T-helper 1 cell (primary cell): ENCODE measurements around the gene BRD8.
"Not testable (repeated sequence)": the region's sequence is repeated elsewhere in the genome, so short reads cannot be mapped to it uniquely, and the experiment has no call there.

Experiments
- DNase-seq, 5 donors: peaks; one replicate each; pipeline ENCODE4 v3.0.0-alpha.2; 2012 to 2020
- total RNA-seq, 4 donors: gene quantifications; one replicate each; lab custom pipeline; 2026; lab: John Stamatoyannopoulos, UW

BRD8 gene, protein sequence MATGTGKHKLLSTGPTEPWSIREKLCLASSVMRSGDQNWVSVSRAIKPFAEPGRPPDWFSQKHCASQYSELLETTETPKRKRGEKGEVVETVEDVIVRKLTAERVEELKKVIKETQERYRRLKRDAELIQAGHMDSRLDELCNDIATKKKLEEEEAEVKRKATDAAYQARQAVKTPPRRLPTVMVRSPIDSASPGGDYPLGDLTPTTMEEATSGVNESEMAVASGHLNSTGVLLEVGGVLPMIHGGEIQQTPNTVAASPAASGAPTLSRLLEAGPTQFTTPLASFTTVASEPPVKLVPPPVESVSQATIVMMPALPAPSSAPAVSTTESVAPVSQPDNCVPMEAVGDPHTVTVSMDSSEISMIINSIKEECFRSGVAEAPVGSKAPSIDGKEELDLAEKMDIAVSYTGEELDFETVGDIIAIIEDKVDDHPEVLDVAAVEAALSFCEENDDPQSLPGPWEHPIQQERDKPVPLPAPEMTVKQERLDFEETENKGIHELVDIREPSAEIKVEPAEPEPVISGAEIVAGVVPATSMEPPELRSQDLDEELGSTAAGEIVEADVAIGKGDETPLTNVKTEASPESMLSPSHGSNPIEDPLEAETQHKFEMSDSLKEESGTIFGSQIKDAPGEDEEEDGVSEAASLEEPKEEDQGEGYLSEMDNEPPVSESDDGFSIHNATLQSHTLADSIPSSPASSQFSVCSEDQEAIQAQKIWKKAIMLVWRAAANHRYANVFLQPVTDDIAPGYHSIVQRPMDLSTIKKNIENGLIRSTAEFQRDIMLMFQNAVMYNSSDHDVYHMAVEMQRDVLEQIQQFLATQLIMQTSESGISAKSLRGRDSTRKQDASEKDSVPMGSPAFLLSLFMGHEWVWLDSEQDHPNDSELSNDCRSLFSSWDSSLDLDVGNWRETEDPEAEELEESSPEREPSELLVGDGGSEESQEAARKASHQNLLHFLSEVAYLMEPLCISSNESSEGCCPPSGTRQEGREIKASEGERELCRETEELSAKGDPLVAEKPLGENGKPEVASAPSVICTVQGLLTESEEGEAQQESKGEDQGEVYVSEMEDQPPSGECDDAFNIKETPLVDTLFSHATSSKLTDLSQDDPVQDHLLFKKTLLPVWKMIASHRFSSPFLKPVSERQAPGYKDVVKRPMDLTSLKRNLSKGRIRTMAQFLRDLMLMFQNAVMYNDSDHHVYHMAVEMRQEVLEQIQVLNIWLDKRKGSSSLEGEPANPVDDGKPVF
- 18.7 to 54.6 (median 43.2) reads per million in 4 donors for total RNA-seq

DNA sequence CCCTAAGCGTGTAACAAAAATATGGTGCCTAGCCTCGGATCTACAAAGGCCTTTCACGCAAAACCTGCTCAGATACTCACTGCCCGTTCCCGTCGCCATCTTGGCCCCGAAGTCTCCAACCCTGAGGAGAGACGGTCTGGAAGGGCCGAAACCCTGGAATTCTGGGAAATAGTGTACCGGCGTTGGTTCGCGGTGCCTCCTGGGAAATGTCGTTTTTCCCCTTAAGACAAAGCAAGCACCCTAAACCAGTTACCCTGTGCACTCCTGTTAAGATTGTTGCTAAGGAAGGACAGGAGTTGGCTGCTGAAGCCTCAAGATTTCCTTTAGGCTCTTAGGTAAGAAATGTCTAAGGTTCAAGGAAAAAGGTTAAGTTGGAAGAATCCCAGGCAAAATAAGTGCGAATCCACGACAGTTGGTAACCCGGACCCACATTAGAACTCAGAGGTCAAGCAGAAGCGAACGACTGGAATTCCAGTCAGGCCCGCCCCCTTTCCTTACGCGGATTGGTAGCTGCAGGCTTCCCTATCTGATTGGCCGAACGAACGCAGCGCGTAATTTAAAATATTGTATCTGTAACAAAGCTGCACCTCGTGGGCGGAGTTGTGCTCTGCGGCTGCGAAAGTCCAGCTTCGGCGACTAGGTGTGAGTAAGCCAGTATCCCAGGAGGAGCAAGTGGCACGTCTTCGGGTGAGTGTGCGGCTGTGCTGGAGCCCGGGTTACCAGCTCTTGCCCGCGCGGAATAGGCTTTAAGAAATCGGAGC is at the start of gene BRD8, which contains the start of gene KIF20A:
BRD8 (minus strand) TSS at position 115 of the 761 bp plus-strand sequence; CDS start at position 99, 16 bp downstream.
KIF20A (plus strand) TSS at position 597 of the 761 bp plus-strand sequence. CDS start 569 bp downstream, outside the sequence.
- peak; percentile 72 to 94 (median 86) for DNase-seq

DNA sequence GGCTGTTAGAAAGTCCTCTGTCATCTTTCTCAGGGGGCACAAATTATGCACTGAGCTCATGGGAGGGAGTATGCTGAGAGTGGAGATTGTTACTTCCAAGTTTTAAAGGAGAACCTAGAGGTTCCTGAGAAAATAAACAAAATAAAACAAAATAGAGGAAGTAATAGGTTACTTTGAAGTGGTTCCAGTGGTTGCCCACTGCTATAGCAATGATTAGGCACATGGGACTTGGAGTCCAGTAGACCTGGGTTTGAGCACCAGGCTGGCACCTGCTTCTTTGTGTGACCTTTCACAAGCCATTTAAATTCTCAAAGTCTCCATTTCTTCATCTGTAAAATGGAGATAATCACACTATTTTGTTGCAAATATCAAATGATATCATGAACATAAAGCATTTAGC is 48.5 kb upstream of the BRD8 start:
- no peak for DNase-seq

DNA sequence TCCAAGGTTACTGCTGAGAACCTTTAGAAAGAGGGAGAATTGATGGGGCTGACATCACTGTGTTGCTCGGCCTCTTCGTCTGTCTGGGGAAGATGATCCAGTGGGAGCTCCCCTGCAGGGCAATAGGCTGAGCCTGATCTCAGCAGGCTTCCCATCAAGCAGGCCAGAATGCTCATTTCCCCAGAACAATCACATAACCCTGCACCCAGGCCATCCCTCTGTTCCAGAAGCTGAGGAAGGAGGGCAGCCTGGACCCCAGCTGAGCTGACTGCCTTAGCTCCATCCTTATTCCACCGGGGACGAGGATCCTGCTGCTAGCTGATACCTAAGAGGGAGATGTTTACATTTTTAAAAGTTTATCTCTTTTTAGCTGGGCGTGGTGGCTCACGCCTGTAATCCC is 46.3 kb upstream of the BRD8 start:
- DNase-seq, result no peak

DNA sequence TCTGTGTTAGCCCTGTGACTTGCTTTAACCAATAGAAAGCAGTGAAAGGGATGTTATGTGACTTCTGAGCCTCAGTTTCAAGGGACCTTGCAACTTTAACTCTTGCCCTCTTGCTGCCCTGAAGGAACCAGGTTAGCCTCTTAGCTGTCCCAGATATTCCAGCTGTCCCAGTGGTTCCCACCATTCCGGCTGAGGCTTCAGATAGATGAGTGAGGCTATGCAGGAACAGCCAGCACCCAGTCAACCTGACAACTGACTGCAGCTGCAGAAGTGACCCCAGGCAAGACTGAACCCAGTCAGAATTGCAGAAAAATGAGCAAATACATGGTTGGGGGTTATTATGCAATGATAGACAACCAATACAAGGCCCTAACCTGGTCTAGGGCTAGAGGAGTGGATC is 45.1 kb upstream of the BRD8 start:
- no peak for DNase-seq

DNA sequence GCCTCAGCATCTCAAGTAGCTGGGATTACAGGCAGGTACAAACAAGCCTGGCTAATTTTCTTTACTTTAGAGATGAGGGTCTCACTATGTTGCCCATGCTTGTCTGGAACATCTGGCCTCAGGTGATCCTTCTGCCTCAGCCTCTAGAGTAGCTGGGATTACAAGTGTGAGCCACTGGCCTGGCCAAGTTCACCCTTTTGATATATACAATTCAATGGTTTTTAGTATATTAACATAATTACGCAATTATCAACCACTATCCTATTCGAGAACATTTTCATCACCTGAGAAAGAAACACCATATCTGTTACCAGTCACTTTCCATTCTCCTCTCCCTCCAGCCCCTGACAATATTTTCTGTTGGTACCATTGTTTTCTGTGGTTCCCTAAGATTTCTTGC is 38.4 kb upstream of the BRD8 start:
- no peak for DNase-seq

DNA sequence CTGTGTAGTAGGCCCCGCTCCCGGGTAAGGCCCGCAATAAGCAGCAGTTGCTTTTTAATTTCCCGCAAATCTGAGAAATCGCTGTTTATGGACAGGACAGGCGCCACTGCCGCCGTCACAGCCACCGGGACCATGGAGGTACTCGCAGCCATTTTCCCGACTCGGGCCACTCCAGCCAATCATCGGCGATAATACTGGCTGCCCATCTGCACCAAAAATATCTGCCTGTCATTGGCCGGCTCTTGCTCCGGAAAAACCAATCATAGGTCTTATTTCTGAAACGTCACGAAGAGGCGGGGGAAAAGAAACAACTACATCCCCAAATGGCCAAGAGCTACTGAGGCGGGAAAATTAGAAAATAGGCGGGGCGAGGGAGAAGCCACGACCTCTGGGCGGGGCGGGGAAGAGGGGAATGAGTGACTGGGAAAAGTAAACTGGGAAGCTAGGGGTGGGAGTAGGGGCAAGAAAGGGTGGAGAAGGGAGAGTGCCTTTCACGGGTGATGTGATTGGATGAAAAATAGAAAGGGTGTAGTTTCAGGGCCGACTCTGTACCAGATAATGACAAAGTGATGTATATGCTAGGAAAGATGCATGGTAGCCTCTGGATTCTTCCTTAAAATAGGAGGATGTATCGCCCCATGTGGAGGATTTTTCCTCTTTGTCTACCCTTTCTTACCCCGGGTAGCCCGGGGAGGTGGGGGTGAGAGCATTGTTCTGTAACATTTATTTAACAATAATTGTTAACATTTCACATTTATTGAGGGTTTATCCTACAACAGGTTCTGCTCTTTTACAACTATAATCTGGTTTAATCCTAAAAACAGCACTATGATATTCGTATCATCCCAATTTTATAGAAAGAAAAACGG is 35.0 kb upstream of the BRD8 start, which contains the start of gene CDC23:
CDC23 (minus strand) TSS at position 163 of the 869 bp plus-strand sequence; CDS start at position 152, 11 bp downstream.
- DNase-seq, result peak; percentile 74 to 96 (median 89)

DNA sequence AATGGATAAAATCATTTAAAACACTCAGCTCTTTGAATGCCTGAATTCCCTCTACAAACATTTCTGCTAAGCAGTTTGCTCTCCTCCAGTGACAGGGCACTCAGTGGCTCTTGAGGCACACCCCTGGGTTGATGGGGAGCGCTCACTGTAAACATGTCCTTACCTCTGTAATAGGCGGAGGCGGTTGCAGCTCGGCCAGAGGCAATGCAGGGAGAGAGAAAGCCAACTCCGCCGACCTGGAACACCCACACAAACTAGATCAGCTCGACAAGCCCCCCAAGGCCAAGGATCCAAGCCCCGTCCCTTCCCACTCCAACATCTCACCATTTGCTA is 34.4 kb upstream of the BRD8 start:
- no peak for DNase-seq

DNA sequence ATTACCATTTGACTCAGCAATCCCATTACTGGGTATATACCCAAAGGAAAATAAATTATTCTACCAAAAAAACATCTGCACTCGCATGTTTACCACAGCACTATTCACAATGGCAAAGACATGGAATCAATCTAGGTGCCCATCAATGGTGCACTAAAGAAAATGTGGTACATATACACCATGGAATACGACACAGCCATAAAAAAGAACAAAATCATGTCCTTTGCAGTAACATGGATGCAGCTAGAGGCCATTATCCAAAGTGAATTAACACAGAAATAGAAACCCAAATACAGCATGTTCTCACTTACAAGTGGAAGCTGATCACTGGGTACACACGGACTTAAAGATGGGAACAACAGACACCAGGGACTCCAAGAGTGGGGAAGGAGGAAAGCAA is 32.6 kb upstream of the BRD8 start:
- DNase-seq, result no peak

DNA sequence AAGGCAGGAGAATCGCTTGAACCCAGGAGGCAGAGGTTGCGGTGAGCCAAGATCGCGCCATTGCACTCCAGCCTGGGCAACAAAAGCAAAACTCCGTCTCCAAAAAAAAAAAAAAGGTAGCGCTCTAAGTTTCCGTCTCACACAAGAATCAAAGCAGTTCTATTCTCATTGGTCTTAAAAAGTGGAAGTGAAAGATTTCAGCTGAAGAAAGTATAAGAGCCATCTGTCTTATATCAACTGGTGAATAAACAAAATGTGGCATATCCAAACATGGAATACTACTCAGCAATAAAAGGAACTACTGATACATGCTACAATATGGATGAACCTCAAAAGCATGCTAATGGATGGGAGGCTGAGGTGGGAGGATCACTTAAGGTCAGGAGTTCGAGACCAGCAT is 15.4 kb upstream of the BRD8 start:
- not testable (repeated sequence) for DNase-seq

DNA sequence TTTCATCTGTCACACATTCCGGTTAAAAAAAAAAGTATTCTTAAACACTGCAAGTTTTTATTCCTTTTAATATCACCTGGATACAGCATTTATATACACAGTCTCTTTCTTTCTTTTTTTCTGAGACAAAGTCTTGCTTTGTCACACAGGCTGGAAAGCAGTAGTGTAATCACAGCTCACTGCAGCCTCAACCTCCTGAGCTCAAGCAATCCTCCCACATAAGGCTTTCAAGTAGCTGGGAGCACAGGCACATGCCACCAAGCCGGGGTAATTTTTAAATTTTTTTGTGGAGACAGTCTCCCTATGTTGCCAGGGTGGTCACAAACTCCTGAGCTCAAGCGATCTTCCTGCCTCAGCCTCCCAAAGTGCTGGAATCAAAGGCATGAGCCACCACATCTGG is 14.4 kb upstream of the BRD8 start:
- DNase-seq, result no peak

DNA sequence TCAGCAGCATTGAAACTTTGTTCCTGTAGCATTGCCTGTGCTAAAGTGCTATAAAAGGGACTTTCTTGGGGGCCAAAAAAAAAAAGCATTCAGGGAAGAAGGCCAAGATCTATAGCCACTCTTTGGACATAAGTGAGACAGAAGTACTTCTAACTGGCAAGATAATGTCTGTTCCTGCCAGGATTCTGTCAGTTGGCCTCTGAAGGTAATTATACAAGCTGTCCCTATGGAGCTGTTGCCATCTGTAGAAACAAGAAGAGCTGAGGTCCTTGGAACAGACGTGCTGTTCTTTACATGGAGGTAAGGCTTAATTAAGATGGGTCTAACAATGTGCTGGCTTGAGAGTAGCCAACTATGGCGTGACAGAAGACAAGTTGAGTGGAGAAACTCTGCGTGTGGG is 10.2 kb upstream of the BRD8 start:
- DNase-seq, result no peak

DNA sequence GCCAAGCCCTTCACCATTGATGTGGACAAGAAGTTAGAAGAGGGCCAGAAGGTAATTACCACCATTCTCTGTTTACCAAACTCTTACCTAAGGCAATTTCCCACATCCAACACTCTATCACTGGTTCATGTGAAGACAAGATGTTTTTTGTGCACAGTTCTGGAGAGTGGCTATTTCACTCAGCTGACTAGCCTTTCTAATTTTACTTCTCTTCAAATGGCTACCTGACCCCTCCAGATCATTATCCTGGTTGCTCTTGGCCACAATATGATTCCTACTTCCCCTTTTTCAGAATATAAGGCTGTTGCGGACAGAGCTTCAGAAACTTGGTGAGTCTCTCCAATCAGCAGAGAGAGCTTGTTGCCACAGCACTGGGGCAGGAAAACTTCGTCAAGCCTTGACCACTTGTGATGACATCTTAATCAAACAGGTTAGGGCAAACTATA is 7.6 kb upstream of the BRD8 start:
- no peak for DNase-seq

DNA sequence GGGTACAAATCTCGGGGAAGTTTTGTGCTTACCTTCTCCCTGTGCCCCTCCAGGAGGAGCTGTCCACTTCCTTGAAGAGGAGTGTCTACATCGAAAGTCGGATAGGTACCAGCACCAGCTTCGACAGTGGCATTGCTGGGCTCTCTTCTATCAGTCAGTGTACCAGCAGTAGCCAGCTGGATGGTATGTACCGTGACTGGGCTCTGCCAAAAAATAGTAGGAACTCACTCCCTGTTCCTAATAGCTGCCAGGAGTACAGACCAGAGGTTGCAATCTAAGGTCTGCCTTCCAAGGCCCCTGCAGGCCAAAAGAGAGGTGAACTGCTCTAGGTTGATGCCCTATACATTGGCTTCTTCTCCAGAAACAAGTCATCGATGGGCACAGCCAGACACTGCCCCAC is 4.4 kb upstream of the BRD8 start:
- no peak for DNase-seq

DNA sequence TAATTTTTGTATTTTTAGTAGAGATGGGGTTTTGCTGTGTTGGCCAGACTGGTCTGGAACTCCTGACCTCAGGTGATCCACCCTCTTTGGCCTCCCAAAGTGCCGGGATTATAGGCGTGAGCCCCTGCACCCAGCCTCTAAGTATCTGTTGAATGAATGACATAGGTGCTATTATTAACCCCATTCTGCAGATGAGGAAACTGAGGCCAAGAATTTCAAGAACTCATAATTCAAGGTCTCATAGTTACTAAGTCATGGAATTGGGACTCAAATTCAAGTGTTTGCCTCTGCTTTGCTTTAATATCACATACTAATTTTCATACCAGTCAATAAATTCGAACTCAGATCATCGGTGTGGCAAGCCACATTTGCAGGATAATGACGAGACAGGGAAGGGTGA is 2.4 kb upstream of the BRD8 start:
- no peak for DNase-seq

DNA sequence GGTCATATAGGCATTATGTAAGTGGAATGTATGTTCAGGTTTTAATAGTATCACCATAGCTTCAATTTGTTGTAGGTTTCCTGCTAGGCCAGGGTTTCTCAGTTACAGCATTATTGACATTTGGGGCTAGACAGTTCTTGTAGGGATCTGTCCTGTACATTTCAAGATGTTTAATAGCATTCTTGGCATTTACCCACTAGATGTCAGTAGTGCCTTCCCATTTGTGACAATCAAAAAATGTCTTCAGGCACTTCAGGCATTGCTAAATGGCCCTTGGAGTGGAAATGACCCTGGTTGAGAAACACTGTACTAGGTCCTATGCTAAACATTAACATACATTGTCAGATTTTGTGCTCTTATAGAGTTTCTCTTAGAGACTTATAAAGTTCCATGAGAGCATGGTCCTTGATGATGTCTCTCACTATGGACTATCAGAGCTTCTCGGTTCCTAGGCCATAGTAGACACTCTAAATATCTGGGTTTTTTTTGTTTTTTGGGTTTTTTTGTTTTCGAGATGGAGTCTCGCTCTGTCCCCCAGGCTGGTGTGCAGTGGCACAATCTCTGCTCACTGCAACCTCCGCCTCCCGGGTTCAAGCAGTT is 1.9 kb upstream of the BRD8 start:
- peak in 1 of 5 donors; percentile 69 for DNase-seq

DNA sequence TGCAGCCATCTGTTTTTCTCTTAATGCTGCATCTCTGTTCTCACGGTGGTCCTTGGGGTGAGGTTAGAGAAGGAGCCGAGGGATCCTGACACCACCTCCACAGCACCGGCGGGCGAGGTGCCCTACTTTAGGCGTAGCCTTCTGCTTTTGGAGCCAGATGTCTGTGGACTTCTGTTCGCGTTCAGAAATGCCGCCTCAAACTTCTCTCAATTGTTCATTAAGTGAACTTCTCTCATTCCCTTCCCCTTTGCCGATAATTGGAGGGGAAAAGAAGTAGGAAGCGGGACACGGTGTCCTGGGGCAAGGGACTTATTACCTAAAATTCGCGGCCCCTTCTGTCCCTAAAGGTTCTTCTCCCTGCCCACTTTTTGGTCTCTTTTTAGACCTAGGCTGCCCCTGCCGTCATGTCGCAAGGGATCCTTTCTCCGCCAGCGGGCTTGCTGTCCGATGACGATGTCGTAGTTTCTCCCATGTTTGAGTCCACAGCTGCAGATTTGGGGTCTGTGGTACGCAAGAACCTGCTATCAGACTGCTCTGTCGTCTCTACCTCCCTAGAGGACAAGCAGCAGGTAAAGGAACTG is 937 bp upstream of the BRD8 start:
- DNase-seq, result peak in 1 of 5 donors; percentile 9

DNA sequence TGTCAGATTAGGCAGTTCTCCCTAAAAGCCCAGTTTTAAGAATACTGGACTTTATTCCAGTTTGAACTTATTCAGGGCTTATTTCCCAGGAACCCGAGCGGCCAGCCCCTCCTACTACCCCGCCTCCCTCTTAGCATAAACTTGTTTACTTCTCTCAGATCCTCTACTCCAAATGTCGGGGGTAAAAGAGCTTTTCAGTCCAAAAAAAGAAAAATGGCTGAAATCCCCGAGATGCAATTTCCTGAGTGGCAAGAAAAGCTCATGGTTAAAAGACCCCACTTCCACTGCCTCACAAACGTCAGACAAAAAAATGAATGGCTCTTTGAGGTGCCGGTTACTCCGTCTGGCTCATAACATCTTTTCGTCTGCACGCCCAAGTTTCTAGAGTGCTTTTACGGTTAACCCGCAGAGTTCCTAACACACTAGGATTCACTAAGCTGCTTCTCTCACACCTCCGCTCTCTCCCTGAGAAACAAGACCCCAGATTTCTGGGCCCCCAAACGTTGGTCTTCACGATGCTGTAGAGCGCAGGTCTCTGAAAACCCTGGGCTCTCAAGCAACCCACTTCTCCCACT is 402 bp downstream of the BRD8 start:
- peak in 2 of 5 donors; percentile 10 to 30 for DNase-seq

DNA sequence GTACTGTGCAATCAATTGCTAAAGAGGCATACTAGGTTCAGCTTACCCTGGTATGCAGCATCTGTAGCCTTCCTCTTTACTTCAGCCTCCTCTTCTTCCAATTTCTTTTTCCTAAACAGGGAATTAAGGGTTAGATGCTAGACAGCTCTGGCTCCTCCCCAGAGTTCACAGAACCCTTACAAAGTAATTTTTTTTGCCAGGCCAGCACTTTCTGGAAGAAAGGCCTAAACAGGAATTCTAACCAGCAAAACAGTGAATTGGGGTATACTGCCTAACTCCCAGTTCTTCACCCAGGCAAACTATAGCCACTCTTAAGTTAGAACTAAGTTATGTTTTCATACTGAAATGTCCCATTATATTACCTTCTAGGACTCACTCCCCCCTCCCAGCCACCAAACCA is 8.1 kb downstream of the BRD8 start:
- DNase-seq, result no peak

DNA sequence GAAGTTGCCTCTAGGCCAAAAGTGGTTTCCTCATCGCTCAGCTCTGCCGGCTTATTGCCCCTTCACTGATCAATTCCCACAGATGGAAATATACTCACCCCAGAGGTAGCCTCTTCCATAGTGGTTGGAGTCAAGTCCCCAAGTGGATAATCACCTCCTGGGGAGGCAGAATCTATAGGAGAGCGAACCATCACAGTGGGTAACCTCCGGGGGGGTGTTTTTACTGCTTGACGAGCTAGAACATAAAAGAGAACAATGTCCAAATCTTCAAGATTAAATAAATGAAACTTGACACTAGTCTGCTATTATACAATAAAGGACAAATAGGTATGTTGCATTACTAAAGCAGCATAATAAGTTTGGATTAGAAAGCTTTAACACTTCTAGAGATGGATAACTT is 9.3 kb downstream of the BRD8 start:
- no peak for DNase-seq

DNA sequence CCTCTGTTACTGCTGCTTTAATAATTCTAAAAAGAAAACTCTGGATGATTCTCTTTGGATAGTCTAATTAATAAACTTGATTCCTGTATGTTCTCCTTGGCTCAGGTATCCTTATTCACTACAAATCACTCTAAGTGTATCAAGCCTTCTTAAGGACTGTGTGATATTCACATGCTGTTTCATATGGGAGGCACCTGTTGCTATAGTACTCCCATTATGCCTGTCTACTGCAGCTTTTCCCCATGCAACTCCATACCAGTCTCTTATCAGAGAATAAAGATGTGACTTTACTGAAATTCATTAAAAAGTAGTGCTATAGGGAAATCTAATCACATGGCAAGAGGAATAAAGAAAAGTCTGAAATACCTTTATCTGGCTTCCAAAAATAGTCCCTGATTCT is 14.7 kb downstream of the BRD8 start:
- no peak for DNase-seq
